Lung (tissue), 12 donors: ENCODE results near the gene ALKBH7. TPM values are rescaled to one million over a fixed set of nuclear protein-coding genes. Genes with fewer than 3 reads are reported as not detected.

Experiments used
- ATAC-seq: fragments of 200-7000 bp; cut with Tn5 transposase; one replicate; pipeline ENCODE4 v1.9.1; 2020; ENCODE audit warnings: moderate number of reproducible peaks; ENCODE audit not compliant: insufficient read depth, low FRiP score
- DNase-seq, 3 donors: peaks; one replicate each; pipeline ENCODE4 v3.0.0-alpha.2; 2013 to 2017
- H3K27ac ChIP-seq, 2 donors: one replicate each; pipeline ENCODE4 v1.5.1; 2013; ENCODE audit warnings: mild to moderate bottlenecking in 2 of 2, moderate library complexity in 2 of 2, control low read depth in 1 of 2, inconsistent platforms in 1 of 2, low read depth in 1 of 2, low read length in 1 of 2
- H3K27me3 ChIP-seq, 3 donors: one replicate each; pipeline ENCODE4 v1.5.1; 2013; ENCODE audit warnings: low read length in 2 of 3; ENCODE audit not compliant: control insufficient read depth in 3 of 3, insufficient read depth in 3 of 3
- H3K36me3 ChIP-seq, 4 donors: one replicate each; pipeline ENCODE4 v1.5.1; 2013; ENCODE audit warnings: low read length in 4 of 4, mild to moderate bottlenecking in 1 of 4, moderate library complexity in 1 of 4; ENCODE audit not compliant: control insufficient read depth in 4 of 4, insufficient read depth in 4 of 4
- H3K4me1 ChIP-seq, 5 donors: one replicate each; pipeline ENCODE4 v1.5.1; 2013; ENCODE audit warnings: low read length in 5 of 5, mild to moderate bottlenecking in 2 of 5, moderate library complexity in 1 of 5; ENCODE audit not compliant: control insufficient read depth in 5 of 5, insufficient read depth in 5 of 5
- H3K4me3 ChIP-seq: one replicate; pipeline ENCODE4 v1.5.1; 2013; ENCODE audit warnings: mild to moderate bottlenecking, control low read depth, moderate library complexity
- H3K9ac ChIP-seq, 2 donors: one replicate each; pipeline ENCODE4 v1.5.1; 2013; ENCODE audit warnings: low read length in 2 of 2, control low read depth in 1 of 2; ENCODE audit not compliant: insufficient read depth in 1 of 2
- H3K9me3 ChIP-seq, 4 donors: one replicate each; pipeline ENCODE4 v1.5.1; 2013; ENCODE audit warnings: low read length in 3 of 4, mild to moderate bottlenecking in 1 of 4, moderate library complexity in 1 of 4; ENCODE audit not compliant: control insufficient read depth in 4 of 4, insufficient read depth in 3 of 4
- CTCF ChIP-seq: IDR thresholded peaks from 2 replicates; pipeline ENCODE4 v1.5.1; 2012; ENCODE audit warnings: mild to moderate bottlenecking; ENCODE audit errors: control extremely low read depth, extremely low read depth
- WGBS, 2 donors: extraction: QIAGEN DNeasy Blood & Tissue Kit; methylation state at CpG; one replicate each; pipeline ENCODE4 v1.1.7; 2013; 5-methylcytosine and 5-hydroxymethylcytosine counted together
- polyA plus RNA-seq, 2 donors: library from polyadenylated mRNA; stranded (reverse); fragments of 200-250 nt; gene quantifications; one replicate each; pipeline ENCODE4 v1.2.1, GENCODE V29; 2013
- total RNA-seq, 2 donors: library from RNA; depleted of rRNA in 1 of 2; stranded (reverse); fragments of >200 nt in 1 of 2; gene quantifications; one replicate each; pipeline ENCODE4 v1.2.1, GENCODE V29; 2014 to 2021
- donor health status: control.
- donor health status: control.
- donor health status: Bipolar disorder and iron deficiency.
- donor health status: healthy.
- donor health status: DM: yes; HTN: yes; CAD: no.

ALKBH7 gene
- total and polyA plus RNA-seq, 4 donors: 26.8 to 84.2 (median 53.4) TPM

DNA sequence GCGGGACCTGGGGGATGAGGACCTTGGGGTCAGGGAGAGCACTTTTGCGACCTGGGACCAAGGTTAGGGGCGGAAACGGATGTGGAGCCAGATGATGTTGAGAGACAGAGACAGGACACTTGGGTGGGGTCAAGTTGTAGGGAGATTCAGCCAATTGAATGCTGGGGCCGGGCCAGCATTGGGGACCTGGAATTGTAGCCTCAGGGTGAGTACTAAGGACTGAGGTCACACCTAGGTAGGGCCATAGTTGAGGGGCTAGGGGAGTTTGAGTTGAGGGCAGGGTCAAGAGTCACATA lies 1.2 kb downstream of the ALKBH7 start:
- no peak for TF ChIP-seq CTCF
- ATAC-seq (no peak), DNase-seq (no peak)
- no peak overlapping the region for H3K4me3 ChIP-seq
- H3K4me1 ChIP-seq: peaks cover 0 to 12% (median 6%) of the 10 kb centered on the region in 5 donors
- H3K27ac ChIP-seq: peak overlapping the region; percentile 26 to 51
- H3K9ac ChIP-seq: peak overlapping the region; percentile 16 to 53
- peaks cover under 1 to 24% (median 8%) of the 10 kb centered on the region in 4 donors for H3K36me3 ChIP-seq
- no peaks in the 10 kb centered on the region for H3K9me3 ChIP-seq
- 26 to 33% methylated on average over 5 of the region's 5 CpGs for WGBS, 2 donors
- H3K27me3 ChIP-seq: no peaks in the 10 kb centered on the region

GRCh38 chr19:6374161-6374709 lies 1.6 kb downstream of the ALKBH7 start:
- no peak for TF ChIP-seq CTCF
- DNase-seq (no peak), ATAC-seq (no peak)
- Histone ChIP-seq H3K9me3 (no peaks in the 10 kb centered on the region), H3K27me3 (no peaks in the 10 kb centered on the region), H3K4me3 (no peak overlapping the region), H3K27ac (peak overlapping the region in 1 of 2 donors; percentile 26), H3K36me3 (peaks cover 0 to 22% (median 7%) of the 10 kb centered on the region in 4 donors), H3K9ac (no peak overlapping the region), H3K4me1 (peaks cover 0 to 12% (median 6%) of the 10 kb centered on the region in 5 donors)
- 84 to 89% methylated on average over 29 of the region's 29 CpGs for WGBS, 2 donors

DNA sequence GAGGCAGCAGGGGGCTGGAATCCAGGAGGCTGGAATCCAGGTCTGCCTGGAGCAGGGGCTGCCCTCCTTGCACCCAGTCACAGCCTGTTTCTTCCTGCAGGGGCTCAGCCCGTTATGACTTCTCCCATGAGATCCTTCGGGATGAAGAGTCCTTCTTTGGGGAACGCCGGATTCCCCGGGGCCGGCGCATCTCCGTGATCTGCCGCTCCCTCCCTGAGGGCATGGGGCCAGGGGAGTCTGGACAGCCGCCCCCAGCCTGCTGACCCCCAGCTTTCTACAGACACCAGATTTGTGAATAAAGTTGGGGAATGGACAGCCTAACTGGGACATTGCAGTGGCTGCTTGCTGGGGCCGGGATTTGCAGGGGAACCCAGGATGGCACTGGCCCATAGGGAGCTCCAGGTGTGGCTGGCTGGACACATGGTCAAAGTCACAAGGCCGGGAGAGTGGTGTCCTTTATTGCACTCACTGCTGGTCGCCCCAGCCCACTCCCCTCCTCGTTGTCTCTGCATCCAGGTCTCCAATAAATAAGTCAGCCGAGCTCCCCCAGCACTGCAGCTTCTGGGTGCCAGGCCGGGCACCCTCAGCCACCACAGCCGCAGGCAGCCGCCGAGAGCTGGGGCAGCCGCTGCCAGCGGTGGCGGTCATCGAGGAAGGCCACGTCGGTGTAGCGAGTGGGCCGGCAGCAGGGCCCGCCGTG lies 2.3 kb downstream of the ALKBH7 start:
- 93% methylated on average over 27 to 29 of the region's 29 CpGs for WGBS, 2 donors
- no peak overlapping the region for H3K4me3 ChIP-seq
- H3K9ac ChIP-seq: no peak overlapping the region
- no peak for TF ChIP-seq CTCF
- H3K27ac ChIP-seq: no peak overlapping the region
- DNase-seq (no peak), ATAC-seq (no peak)
- H3K27me3 ChIP-seq: no peaks in the 10 kb centered on the region
- peaks cover 0 to 3% (median 1%) of the 10 kb centered on the region in 4 donors for H3K9me3 ChIP-seq
- peaks cover 6 to 24% (median 12%) of the 10 kb centered on the region in 4 donors for H3K36me3 ChIP-seq
- H3K4me1 ChIP-seq: peaks cover 0 to 12% (median 6%) of the 10 kb centered on the region in 5 donors
